Ovary (tissue), 3 donors: Measurements from ENCODE around the gene SLC15A5.

Source experiments
- EP300 ChIP-seq: sonication (generic); formaldehyde crosslinking; IDR thresholded peaks from one replicate; pipeline ENCODE4 v1.6.1; 2017; ENCODE audit warnings: antibody characterized with exemption
- POLR2A ChIP-seq: fragments of 450-650 bp; IDR thresholded peaks from one replicate; pipeline ENCODE4 v1.6.1; 2017; ENCODE audit warnings: antibody characterized with exemption, mild to moderate bottlenecking, moderate library complexity
- TF ChIP-seq, protein P1 (sequence below), 3 donors: fragments of 450-650 bp in 2 of 3; fragments of 200-600 bp in 1 of 3; IDR thresholded peaks; one replicate each; pipeline versions ENCODE4 v1.5.1 to v1.8.0; 2016 to 2022; ENCODE audit warnings: antibody characterized with exemption in 3 of 3, mild to moderate bottlenecking in 1 of 3
- donor health status: DM: no; HTN: no; CAD: no.

DNA sequence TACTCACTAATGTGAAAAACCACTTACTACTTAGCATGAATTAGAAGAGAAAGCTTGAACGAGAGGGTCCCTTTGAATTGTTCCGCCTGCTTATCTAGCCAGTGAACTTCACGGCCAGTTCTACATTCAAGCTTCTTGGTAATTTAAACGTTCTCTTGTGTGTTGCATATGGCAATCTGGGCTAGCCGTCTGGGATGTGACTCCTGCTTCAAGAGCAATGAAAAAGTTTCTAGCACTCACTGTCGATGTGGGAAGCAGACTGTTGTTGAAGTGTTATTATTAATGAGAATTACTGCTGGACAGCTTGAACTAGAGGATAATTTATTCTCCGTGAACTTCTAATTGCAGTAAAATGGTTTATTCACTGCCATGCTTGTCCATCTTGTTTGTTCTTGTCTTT lies 93.9 kb downstream of the SLC15A5 start:
- TF ChIP-seq, protein P1, sequence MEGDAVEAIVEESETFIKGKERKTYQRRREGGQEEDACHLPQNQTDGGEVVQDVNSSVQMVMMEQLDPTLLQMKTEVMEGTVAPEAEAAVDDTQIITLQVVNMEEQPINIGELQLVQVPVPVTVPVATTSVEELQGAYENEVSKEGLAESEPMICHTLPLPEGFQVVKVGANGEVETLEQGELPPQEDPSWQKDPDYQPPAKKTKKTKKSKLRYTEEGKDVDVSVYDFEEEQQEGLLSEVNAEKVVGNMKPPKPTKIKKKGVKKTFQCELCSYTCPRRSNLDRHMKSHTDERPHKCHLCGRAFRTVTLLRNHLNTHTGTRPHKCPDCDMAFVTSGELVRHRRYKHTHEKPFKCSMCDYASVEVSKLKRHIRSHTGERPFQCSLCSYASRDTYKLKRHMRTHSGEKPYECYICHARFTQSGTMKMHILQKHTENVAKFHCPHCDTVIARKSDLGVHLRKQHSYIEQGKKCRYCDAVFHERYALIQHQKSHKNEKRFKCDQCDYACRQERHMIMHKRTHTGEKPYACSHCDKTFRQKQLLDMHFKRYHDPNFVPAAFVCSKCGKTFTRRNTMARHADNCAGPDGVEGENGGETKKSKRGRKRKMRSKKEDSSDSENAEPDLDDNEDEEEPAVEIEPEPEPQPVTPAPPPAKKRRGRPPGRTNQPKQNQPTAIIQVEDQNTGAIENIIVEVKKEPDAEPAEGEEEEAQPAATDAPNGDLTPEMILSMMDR (IDR thresholded peaks at IDR 0.05), result no peak
- no peak for TF ChIP-seq POLR2A
- no peak for TF ChIP-seq EP300
